NCI-H526 treated with DMSO at 0.1 percent for 48 hours (cell line): ENCODE data around the gene ANKMY1.

ENCODE experiments used
- DNase-seq: peaks from one replicate; lab custom pipeline; 2025; lab: John Stamatoyannopoulos, UW

The ANKMY1 gene

DNA sequence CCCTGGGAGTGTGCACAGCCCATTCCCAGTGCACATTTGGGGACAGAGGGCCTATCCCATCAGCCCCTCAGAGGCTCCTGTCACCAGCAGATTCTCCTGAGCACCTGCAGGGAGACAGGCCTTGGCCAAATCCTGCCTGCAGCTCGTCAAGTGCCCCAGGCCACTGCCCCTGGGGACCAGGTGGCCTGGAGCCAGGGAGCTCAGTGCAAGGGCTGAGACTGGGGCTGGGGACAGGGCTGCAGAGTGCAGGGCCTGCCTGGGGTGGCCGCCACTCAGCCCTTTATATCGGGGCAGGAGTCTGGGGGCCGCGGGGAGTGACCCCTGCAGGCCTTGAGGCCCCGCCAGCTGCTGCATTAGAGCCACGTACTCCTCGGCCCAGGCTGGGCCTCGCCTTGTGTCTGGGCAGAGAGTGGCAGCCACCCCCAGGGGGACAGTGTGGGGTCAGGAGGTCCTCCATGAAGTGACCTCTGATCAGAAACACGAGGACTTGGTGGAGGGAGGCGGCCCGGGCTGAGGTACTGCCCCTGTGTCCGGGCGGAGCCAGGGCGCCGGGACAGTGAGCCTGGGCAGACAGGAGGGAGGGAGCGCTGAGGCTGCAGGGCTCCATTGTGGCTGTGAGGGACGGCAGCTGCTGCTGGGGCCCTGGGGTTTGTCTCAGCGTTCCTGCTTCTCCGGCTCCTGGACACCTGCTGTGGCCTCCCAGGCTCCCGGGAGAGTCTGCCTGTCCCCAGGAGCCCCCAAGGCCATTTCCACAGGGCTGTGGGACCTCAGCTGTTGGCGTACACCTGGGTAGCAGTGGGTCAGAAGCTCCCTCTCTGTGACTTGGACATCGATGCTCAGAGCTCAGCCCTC lies 98.2 kb downstream of the ANKMY1 start:
- DNase-seq, result no peak

DNA sequence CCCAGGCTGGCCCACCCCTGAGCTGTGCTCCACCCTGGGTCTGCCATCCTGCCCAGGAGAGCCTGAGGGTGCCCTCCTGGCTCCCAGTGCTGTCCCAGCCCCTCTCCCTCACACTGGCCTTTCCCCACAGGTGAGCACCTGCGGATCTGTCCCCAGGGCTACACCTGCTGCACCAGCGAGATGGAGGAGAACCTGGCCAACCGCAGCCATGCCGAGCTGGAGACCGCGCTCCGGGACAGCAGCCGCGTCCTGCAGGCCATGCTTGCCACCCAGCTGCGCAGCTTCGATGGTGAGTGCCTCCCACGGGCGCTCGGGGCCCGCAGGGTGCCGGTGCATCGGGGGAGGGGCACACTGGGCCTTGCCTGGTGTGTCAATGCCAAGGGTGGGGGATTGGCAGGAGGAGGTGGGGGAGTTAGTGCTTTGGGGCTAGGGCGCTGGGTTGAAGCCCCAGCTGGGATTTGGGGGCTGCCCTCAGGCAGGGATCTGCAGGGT lies 98.8 kb downstream of the ANKMY1 start:
- no peak for DNase-seq

DNA sequence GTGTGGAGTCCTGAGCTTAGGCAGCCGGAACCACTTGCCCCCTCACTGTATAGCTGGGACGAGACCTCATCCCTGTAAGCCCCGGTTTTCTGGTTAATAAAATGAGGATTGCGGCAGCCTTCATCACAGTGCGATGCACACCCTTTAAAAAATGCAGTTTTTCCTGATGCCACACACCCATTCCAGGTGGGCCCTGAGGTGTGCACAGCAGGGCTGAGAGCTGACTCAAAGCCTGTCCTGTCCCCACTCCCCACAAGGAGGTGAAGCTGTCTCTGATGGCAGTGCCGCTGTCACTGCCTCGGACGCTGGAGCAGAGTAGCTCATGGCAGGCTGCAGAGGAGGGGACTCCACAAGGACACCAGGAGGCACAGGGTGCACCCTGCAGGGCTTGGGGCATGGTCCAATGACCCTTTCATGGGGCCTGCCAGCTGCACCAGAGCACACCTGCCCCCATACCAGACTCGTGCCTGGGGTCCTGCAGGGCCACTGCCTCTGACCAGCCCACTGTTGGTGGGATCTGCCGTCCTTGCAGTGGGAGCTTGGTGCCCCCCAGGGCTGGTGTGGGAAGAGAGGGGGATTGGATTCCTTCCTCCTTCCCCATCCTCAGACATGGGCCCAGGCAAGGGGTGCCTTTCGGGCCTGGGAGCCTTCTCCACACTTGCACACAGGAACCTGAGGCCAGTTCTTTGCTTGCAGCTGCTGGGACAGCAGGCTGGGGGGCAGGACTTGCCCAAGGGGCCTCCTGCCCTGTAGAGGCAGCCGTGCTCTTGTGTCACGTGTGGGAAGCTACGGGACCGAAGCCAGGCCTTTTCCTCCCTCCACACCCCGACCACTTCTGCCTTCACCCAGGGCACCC lies 99.5 kb downstream of the ANKMY1 start:
- no peak for DNase-seq

DNA sequence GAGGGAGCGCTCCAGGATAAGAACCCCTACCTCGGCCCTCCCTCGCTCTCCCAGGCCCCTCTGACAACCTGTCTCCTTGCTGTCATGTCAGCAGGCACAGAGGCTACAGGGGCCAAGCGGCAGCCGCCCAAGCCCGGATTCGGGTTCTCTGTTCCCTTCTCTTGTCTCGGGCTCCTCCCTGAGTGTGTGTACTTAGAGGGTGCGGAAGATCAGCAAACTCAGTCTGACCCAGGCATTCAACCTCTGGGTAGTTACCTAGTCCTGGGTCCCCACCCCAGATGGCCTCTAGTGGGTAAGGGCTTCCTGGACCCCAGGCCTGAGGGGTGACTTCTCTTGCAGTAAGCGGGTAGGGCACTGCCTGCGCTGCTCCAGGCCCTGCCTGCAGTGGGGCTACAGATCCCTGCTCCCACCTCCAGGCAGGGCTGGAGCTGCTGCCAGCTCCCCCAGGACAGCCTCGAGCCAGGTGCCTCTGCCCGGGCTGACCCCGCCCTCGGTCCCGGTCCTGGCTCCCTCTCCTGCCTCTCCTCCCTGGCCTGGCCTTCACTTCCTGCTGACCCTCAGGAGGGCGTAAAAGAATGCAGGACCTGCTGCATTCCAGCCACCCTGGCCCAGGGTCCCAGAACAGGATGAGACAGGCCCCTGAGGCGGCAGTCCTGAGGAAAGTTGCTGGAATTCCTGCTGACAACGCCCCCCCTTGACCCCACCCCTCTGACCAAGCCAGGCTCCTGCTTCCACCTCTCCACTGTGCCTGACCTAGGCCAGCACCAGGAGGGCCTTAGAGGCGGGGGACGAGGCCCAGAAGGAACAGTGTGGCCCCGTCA lies 100.4 kb downstream of the ANKMY1 start:
- DNase-seq, result no peak

DNA sequence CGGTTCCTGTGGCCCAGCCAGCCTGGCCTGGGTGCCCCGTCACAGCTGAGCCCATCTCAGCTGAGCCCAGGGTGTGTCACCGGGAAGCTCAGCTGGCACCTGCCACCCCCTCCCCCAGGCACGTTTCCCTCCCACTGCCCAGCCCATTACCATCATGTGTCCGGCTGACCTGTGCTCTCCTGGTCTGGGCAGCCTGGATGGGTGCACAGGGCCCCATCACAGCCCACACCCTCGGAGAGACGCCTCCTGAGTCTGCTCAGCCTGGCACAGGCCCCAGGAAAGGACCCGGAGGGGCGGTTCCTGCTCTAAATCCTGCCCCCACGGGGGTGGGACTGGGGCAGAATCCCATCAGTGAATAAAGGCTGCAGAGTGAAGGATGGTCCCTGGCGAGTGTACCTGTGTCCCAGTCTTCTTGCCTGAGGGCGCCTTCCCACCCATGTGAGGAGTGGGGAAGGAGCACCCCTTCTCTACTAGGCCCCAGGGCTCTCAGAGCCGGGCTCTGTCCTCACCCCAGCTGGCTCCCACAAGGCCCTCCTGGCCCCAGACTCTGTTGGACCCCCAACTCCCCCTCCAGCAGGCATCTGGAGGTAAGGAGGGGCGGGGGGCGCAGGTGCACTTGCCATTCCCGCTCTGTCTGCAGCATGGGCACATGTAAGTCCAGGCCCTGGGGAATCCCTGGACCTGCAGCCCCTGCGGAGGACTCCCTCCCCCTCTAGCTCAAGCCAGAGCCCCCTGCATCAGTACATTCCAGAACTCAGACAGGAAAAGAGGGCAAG lies 101.2 kb downstream of the ANKMY1 start:
- DNase-seq, result no peak

DNA sequence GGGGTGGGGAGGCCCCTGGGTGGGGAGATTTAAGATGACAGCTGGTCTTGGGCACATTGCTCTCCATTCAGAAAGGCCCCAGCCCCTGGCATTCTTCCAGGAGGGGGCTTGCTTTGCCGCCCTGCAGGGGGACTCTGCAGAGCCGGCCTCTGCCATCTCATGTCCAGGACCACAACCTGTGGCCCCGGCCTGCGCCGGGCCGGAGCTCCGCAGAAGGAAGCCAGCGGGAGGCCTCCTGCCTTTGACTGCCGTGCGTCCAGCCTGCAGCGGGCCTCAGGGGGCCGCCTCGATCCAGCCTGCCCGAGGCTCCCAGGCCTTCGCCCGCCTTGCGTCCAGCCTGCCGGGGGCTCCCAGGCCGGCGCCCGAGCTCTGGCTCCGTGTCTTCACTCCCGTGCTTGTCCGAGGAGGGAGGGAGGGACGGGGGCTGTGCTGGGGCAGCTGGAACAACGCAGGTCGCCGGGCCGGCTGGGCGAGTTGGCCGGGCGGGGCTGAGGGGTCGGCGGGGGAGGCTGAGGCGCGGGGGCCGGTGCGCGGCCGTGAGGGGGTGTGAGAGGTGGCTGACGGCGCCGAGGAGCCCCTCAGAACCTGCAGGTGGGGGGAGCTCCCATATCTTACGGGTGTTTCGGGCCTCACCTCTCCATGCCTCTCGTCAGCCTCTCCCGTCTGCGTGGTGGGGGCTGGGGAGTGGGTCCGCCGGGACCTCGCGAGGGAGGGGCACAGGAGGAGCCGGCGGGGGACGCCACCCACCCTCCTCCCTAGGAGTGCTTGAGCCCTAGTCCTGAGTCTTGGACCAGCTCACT lies 101.9 kb downstream of the ANKMY1 start:
- DNase-seq, result no peak

DNA sequence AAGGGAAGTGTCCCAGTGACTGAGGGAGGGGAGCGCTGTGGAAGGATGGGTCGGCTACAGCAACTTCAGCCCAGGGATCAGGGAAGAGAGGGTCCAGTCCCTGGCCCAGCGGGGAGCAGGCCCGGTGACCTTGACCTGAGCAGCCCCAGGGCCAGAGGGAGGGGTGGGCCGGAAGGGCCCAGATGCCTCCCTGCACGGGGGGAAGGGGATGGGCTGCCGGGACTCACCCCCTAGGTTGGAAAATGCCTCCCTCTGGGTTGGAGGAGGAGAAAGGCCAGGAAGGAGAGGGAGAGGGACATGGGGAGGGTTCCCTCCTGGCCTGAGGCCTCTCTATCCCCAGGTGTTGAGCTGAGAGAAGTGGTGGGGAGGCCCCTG lies 102.5 kb downstream of the ANKMY1 start:
- no peak for DNase-seq

DNA sequence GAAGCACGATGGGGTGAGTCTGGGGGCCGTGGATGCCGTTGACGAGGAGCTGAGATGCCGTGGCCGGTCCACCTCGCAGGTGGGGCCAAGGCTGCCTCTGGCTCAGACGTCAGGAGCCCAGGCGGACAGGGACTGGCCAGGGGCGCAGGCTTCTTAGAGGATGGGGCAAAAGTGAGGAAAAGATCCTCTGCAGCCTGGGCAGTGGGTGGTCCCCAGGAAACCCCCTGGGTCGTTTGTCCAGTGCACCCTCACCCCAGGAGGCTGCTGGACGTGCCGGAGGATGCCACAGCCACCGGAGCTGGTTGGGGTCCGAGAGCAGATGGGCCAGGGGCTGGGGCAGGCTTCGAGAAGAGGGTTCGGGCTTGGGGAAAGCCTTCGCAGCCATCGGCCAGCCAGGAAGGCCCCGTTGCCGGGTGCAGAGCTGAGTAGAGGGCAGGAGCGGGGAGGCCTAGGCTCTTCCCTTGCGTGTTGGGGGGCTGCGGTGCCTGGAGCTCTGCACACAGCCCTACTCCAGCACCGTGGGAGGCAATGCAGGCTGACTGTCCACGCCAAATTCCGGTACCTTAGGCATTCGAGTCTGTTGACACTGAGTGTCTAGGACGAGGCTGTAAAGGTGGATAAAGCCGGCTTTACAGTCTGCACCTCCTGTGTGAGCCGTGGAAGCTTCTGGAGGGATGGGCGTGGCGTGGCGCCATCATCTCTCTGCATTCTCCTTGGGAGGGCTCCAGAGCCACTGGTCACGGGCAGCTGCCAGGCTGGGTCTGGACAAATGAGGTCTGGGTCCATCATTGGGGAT lies 103.5 kb downstream of the ANKMY1 start:
- no peak for DNase-seq

DNA sequence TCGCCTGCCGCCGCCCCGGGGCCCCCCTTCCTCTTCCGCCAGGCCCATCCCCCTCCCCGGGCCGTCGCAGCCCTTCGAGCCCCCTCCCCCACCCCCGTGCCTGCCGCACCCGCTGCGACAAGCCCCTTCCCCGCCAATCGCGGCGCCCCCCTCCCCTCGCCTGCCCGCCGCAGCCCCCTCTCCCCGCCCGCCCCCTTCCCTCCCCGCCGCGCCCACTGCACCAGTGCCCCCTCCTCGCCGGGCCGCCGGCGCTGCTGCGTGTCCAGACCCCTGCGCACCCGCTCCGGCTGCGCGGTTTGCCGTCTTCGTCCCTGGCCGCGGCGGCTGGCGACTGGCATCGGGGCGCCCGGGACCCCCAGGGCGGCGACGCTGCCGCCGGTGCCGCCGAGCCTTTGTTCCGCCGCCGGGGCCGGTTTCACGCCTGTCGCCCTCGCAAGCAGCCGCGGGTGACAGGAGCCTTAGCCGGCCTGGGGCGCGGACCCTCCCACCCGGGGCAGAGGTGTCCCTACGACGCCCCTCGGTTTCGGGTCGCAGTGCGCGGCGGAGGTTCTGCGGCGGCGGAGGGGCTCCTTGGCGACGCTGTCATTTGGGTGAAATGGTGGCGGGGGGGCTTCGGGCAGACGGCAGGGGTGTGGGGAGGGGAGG lies 104.2 kb downstream of the ANKMY1 start:
- DNase-seq, result no peak

DNA sequence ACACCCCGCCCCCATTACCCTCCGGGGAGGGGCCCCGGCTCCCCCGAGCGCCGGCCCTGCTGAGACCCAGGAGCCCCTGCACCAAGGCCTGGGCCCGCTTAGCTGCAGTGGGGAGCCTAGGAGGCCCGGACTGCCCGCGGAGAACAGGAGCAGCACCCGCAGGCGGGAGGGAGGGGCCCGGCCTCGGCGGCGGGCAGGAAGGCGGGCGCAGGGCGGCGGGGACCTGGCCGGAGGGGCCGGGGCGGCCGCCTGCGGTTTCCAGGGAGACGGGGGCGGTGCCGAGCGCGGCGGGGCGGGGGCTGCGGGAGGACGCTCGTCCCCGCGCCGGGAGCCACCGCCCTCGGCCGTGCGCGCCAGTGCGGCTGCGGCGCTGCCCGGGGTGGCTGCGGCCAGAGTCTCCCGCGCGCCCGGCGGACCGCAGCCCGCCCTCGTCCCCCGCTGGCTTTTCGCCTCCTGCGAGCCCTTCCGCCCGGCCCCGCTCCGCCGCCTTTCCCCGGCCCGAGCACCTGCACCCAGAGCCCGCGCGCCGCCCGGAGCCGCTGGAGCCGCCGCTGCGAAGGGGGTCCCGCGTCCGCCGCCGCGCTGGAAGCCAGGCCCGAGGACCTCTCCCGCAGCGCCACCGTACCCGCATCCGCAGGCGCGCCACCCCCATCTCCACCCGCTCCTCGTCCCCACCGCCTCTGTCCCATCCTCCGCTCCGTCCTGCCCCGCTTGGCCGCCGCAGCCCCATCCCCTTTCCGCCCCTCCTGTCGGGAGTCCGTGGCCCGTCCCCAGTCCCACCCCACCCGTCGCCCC lies 105.1 kb downstream of the ANKMY1 start:
- DNase-seq, result peak; percentile 35

DNA sequence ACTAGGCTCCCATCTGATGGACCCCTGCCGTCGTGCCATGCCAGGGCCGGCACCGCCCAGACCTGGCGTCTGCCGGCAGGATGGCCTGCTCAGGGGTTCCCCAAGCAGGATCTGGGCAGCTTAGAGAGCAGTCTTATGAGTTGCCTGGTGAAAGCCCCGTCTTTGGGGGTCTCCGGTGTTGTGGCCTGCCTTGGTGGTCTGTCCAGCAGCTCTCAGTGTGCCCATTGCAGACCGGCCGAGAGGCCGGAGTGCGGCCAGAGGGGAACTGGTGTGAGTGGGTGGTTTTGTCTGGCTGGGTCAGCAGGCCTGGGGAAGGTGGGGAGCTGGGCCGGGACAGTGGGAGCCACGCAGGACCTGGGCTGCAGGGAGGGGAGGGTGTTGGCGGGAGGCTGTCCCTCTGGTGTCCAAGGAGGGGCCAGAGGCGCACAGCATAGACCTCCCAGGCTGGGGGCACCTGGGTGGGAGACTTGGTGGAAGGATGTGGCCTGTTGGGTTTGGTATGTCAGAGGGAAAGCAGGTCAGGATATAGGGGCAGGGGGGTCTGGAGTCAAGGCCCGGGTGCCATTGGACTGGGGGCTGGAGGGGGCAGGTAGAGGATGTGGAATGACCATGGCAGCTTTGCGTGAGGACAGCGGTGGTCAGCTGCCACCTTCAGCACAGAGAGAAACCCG lies 105.9 kb downstream of the ANKMY1 start:
- DNase-seq, result no peak

DNA sequence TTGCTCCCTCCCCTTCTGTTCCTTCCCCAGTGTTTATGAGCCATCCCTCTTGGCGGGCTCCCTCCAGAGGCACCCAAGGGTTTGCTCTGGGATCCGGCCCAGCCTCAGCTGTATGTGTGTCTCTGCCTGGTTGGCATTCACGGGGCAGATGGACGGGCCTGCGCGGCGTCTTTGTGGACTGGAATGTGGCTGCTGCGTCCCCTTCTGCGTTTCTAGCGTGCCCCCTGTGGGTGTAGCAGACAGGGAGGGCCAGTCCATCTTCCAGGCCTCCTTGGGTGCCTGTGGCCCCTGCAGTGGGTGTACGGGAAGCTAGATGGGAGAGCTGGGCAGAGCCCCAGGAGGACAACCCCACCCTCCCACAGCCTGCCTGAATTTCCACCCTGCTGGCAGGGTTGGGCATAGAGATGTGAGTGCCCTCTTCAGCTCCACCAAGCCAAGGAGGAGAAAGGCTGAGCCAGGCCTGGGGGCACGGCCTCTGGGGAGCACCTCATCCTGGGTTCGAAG lies 106.6 kb downstream of the ANKMY1 start:
- DNase-seq, result no peak

DNA sequence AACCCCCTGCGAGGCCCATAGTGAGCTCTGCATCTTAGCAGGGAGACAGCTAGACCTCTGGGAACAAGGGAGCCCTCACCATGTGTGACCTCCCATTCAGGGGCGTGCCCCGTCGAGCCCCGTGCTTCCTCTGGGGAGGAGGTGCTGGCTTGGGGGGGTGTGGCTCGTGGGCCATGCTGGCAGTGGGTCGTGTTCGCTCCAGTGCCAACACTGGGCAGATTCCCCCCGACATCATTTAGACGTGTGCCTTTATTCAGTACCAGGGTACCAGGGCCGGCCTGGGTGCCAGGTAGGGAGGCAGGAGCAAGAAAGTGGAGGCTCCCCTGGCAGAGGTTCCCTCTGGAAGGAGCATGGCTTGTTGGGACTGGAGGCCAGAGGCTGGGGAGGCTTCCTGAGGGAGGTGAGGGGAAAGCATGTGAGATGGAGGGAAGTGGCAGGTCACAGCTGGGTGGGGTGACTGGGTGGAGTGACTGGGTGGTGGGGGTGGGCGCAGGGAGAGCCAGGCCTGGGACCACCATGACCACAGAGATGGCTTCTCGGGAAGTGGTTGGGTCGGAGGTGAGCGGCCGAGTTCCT lies 107.2 kb downstream of the ANKMY1 start:
- no peak for DNase-seq

DNA sequence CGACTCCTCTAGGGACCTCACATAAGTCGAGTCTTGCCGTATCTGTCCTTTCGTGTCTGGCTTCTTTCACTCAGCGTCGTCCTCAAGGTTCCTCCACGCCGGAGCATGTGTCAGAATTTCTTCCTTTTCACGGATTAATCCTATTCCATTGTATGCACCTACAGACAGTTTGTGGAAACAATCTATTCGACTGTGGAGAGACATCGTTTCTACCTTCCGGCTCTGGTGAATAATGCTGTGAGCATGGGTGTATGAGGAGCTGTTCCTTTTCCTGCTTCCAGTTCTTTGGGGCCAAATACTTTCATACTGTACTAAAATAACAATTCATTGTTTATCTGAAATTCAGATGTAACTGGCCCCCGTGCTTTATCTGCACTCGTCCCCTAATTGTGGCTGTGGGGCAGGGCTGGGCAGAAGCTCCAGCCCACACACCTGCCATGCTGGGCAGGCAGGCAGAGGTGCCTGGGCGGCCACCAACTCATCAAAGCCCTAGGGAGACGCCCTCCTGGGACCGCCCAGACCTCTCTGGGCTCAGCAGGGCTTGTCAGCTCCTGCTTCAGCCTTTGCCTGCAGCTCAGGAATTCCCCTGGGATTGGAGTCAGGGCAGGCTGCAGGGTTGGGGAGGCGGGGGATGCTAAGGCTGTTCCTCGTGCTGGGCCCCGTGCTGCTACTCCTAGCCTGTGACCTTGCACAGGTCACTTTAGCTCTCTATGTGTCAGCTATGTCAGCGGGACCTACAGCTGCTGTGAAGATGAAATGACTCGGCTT lies 107.8 kb downstream of the ANKMY1 start:
- peak; percentile 90 for DNase-seq

DNA sequence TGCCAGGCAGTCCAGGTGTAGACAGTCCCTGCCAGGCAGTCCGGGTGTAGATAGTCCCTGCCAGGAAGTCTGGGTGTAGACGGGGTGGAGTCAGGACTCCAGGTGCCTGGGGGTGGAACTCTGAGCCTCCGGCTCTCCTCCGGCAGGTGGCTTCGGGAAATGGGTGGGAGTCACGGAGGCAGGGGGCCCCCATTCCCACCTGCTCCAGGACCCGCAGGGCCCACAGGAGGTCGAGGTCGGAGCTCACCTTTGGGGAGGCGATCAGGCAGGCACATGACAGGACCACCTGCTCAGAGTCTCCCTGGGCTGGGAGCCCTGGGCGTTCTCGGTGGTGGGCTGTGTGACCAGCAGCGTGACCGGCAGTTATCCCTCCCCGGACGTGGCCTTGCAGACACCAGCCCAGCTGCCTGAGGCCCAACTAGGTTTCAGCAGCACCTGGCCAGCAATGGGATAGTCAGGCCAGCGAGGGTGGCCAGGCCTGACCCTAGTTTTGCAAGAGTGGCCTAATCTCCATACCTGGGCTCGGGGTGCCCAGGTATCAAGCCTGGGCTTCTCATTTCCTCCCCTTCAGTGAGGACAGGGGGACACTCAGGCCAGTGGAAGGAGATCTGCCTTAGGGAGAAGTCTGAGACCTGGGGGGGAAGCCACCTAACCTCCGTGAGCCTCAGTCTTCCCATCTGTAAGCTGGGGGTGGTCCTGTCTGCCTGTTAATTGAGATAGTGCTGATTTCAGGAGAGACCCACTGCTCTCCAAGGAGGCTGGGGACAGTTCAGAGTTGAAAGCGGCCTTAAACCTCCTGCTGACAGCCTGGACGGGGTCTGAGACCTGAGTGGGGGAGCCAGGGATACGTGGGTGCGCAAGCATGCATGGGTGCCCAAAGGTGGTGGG lies 109.2 kb downstream of the ANKMY1 start:
- DNase-seq, result no peak
